Esophagus muscularis mucosa (tissue), 4 donors: Measurements from ENCODE around the gene TEDDM1. TPM values are rescaled to one million over a fixed set of nuclear protein-coding genes. Genes with fewer than 3 reads are reported as not detected.

Experiments used
- DNase-seq: peaks from one replicate; pipeline ENCODE4 v3.0.0-alpha.2; 2017; ENCODE audit errors: extremely low spot score
- H3K27ac ChIP-seq, 4 donors: fragments of 200-600 bp; sonication (generic); replicated peaks in 1 of 4; 1 replicate in 3 of 4; 2 replicates in 1 of 4; pipeline ENCODE4 v1.5.1; 2016 to 2019; ENCODE audit warnings: mild to moderate bottlenecking in 1 of 4
- H3K27me3 ChIP-seq, 4 donors: fragments of 200-600 bp; sonication (generic); one replicate each; pipeline versions ENCODE4 v1.5.1 to v1.6.0; 2016 to 2019
- H3K36me3 ChIP-seq, 4 donors: fragments of 200-600 bp; sonication (generic); one replicate each; pipeline ENCODE4 v1.5.1; 2016 to 2019
- H3K4me1 ChIP-seq, 4 donors: fragments of 200-600 bp; sonication (generic); one replicate each; pipeline ENCODE4 v1.5.1; 2016 to 2019
- H3K4me3 ChIP-seq, 4 donors: fragments of 200-600 bp; sonication (generic); 1 replicate in 2 of 4; 2 replicates in 2 of 4; pipeline ENCODE4 v1.5.1; 2016 to 2019; ENCODE audit warnings: mild to moderate bottlenecking in 4 of 4, moderate library complexity in 1 of 4
- H3K9me3 ChIP-seq, 4 donors: fragments of 200-600 bp; sonication (generic); 1 replicate in 3 of 4; 2 replicates in 1 of 4; pipeline ENCODE4 v1.5.1; 2016 to 2019
- EP300 ChIP-seq: sonication (generic); formaldehyde crosslinking; IDR thresholded peaks from one replicate; pipeline ENCODE4 v1.6.1; 2017; ENCODE audit warnings: antibody characterized with exemption
- POLR2A ChIP-seq: fragments of 450-650 bp; IDR thresholded peaks from one replicate; pipeline ENCODE4 v1.6.1; 2017; ENCODE audit warnings: antibody characterized with exemption, moderate library complexity, mild to moderate bottlenecking, low read depth
- POLR2AphosphoS5 ChIP-seq, 2 donors: sonication (generic); formaldehyde crosslinking; IDR thresholded peaks; one replicate each; pipeline ENCODE4 v1.6.1; 2017; ENCODE audit warnings: antibody characterized with exemption in 2 of 2
- WGBS: methylation state at CpG from one replicate; pipeline ENCODE4 v1.1.5; 2018; 5-methylcytosine and 5-hydroxymethylcytosine counted together
- intact Hi-C: fragments of 100-400 bp; cut with DNase I; formaldehyde crosslinking; loops from one replicate; pipeline ENCODE4 v1.15.1; 2023
- total RNA-seq, 4 donors: library from RNA; depleted of rRNA; stranded (reverse); fragments of >200 nt; gene quantifications; one replicate each; pipeline versions ENCODE4 v1.1.0 to v1.2.1, GENCODE V29; 2016
- TF ChIP-seq, protein P1 (sequence below), 3 experiments: fragments of 200-600 bp in 2 of 3; fragments of 450-650 bp in 1 of 3; sonication (generic) in 2 of 3; IDR thresholded peaks; one replicate each; pipeline ENCODE4 v1.5.1; 2017 to 2019; ENCODE audit warnings: antibody characterized with exemption in 3 of 3, mild to moderate bottlenecking in 2 of 3, moderate library complexity in 1 of 3

The TEDDM1 gene
- total RNA-seq, 4 donors from 2014 or later: not detected

DNA sequence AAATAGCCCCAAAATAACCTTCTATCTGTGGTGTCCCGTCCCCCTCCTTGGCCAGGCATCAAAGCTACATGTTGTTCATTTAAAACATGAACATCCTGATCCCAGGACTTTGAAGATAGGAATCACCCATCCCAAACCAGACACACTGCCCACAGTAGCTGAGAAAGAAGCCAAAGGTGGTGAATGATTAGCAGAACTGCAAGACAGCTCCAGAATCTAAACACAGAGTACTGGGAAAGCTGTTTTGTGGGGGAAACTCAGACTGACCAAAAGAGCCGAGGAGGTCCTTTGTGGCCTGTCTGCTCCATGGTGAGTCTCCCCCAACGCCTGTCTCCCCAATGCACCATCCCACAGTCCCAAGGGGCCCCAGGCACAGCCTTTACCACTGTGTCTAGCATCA, 7.3 kb upstream of the TEDDM1 start:
- H3K27ac ChIP-seq: no peak overlapping the region
- peaks cover 6 to 20% (median 17%) of the 10 kb centered on the region in 4 donors for H3K4me1 ChIP-seq
- 39% methylated on average over 2 of the region's 3 CpGs for WGBS
- TF ChIP-seq POLR2A: no peak
- TF ChIP-seq POLR2AphosphoS5 (IDR thresholded peaks at IDR 0.05): no peak
- TF ChIP-seq EP300: no peak
- TF ChIP-seq, protein P1, sequence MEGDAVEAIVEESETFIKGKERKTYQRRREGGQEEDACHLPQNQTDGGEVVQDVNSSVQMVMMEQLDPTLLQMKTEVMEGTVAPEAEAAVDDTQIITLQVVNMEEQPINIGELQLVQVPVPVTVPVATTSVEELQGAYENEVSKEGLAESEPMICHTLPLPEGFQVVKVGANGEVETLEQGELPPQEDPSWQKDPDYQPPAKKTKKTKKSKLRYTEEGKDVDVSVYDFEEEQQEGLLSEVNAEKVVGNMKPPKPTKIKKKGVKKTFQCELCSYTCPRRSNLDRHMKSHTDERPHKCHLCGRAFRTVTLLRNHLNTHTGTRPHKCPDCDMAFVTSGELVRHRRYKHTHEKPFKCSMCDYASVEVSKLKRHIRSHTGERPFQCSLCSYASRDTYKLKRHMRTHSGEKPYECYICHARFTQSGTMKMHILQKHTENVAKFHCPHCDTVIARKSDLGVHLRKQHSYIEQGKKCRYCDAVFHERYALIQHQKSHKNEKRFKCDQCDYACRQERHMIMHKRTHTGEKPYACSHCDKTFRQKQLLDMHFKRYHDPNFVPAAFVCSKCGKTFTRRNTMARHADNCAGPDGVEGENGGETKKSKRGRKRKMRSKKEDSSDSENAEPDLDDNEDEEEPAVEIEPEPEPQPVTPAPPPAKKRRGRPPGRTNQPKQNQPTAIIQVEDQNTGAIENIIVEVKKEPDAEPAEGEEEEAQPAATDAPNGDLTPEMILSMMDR (IDR thresholded peaks at IDR 0.05): no peak
- H3K4me3 ChIP-seq: no peak overlapping the region
- no peaks in the 10 kb centered on the region for H3K36me3 ChIP-seq
- intact Hi-C loops: no loop called here
- H3K27me3 ChIP-seq: peaks cover 0 to 27% (median 0%) of the 10 kb centered on the region in 4 donors
- DNase-seq: no peak
- H3K9me3 ChIP-seq: peaks cover 0 to 5% (median 2%) of the 10 kb centered on the region in 4 donors

DNA sequence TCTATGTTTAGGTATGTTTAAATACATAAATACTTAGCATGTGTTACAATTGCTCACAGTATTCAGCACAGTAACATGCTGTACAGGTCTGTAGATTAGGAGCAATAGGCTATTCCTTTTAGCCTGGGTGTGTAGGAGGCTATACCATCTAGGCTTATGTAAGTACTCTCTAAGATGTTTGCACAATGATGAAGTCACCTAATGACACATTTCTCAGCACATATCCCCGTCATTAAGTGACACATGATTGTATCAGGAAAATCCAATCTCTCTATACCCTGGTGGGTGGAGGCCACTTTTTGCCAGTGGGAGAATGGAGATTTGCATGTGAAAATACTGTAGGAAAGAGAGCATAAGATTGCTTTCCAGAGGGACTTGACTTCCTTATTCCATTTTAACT, 5.5 kb upstream of the TEDDM1 start:
- intact Hi-C loops: no loop called here
- peaks cover 0 to 5% (median 2%) of the 10 kb centered on the region in 4 donors for H3K9me3 ChIP-seq
- peaks cover 6 to 17% (median 14%) of the 10 kb centered on the region in 4 donors for H3K4me1 ChIP-seq
- H3K4me3 ChIP-seq: no peak overlapping the region
- H3K27me3 ChIP-seq: peaks cover 0 to 27% (median 0%) of the 10 kb centered on the region in 4 donors
- no peak for DNase-seq
- TF ChIP-seq POLR2AphosphoS5 (IDR thresholded peaks at IDR 0.05) (no peak), EP300 (no peak), POLR2A (no peak)
- TF ChIP-seq, protein P1 (IDR thresholded peaks at IDR 0.05): no peak
- WGBS: 63% methylated on average over 1 of the region's 1 CpG
- H3K36me3 ChIP-seq: no peaks in the 10 kb centered on the region
- no peak overlapping the region for H3K27ac ChIP-seq

DNA sequence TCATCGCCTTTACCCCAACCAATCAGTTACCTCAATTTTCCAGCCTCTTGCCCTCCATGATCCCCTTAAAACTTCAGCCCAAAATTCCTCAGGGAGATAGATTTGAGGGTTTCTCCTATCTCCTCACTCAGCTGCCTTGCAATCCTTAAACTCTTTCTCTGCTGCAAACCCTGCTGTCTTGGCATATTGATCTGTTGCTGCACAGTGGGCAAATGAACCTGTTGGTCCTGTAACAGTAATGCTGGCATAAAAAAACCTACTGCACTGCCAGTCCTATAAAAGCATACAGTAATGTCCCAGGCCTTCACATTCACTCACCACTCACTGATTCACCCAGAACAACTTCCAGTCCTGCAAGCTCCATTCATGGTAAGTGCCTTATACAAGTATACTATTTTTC, 5.1 kb upstream of the TEDDM1 start:
- WGBS: 88% methylated on average over 1 of the region's 1 CpG
- Histone ChIP-seq H3K27ac (no peak overlapping the region), H3K4me3 (no peak overlapping the region), H3K27me3 (peaks cover 0 to 27% (median 0%) of the 10 kb centered on the region in 4 donors), H3K9me3 (peaks cover 0 to 5% (median 2%) of the 10 kb centered on the region in 4 donors), H3K4me1 (peaks cover 6 to 12% (median 10%) of the 10 kb centered on the region in 4 donors), H3K36me3 (no peaks in the 10 kb centered on the region)
- no peak for TF ChIP-seq EP300
- TF ChIP-seq, protein P1 (IDR thresholded peaks at IDR 0.05): no peak
- TF ChIP-seq POLR2AphosphoS5 (IDR thresholded peaks at IDR 0.05): no peak
- no peak for TF ChIP-seq POLR2A
- DNase-seq: no peak
- intact Hi-C loops: no loop called here

DNA sequence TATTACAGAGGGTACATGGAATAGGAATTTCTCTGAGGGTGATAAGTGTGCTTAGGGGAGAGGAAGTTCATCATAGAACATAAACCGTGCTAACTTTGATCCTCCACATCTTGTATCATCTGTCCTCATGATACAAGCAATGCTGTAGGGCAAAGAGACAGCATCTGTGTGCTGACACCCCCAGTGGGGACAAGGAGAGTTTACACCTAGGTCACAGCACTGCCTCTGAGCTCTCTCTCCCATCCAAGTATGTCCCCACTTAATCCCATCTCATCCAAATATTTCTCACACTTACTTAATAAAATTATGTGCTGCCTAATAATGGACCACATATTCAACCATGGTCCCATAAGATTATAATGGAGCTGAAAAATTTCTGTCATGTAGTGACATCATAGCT, 4.3 kb upstream of the TEDDM1 start:
- no peak overlapping the region for H3K4me3 ChIP-seq
- no peak for TF ChIP-seq EP300
- no peak for TF ChIP-seq POLR2AphosphoS5 (IDR thresholded peaks at IDR 0.05)
- TF ChIP-seq, protein P1 (IDR thresholded peaks at IDR 0.05): no peak
- no peak for TF ChIP-seq POLR2A
- intact Hi-C loops: no loop called here
- 80% methylated on average over 1 of the region's 1 CpG for WGBS
- peaks cover 0 to 5% (median 2%) of the 10 kb centered on the region in 4 donors for H3K9me3 ChIP-seq
- H3K4me1 ChIP-seq: peaks cover 0 to 4% (median 2%) of the 10 kb centered on the region in 4 donors
- no peak overlapping the region for H3K27ac ChIP-seq
- H3K27me3 ChIP-seq: peaks cover 0 to 27% (median 0%) of the 10 kb centered on the region in 4 donors
- no peak for DNase-seq
- H3K36me3 ChIP-seq: no peaks in the 10 kb centered on the region
